GM18951 (cell line): Measurements from ENCODE around the gene ADAMTS8.

ENCODE experiments used
- POLR2A ChIP-seq: IDR thresholded peaks from 4 replicates; pipeline ENCODE4 v1.6.1; 2011; ENCODE audit warnings: mild to moderate bottlenecking; ENCODE audit not compliant: insufficient read length, insufficient read depth; ENCODE audit errors: extremely low read depth
- in situ Hi-C: fragments of 300-500 bp; cut with MboI; formaldehyde crosslinking; loops from one replicate; pipeline ENCODE4 v1.12.0; 2022; ENCODE audit warnings: low sequenced_read_pairs, mixed read lengths, inconsistent platforms; ENCODE audit not compliant: unreplicated experiment

Gene ADAMTS8

DNA sequence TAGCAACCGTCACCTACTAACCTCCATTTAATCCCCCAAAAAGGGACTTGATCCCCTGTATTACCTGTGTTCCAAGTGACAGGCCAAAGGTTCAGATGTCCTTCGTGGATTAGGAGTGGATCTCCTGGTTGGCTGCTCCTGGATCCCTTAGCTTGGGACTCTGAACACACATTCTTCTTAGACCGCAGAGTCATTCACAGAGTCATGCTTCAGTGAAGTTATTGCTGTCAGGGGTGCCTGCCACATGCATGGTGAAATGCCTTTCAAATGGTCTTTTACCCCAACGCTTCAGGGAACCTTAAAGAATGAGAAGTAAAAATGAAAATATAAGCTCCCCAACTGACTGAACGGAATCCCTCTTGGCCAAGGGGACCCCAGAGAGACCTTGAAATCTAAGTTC is 49.1 kb downstream of the ADAMTS8 start:
- in situ Hi-C loops: loop anchor here (25.0 kb wide), 1 partner anchor 167 kb away; no protein-coding TSS in a partner anchor
- TF ChIP-seq POLR2A: no peak

GRCh38 chr11:130370845-130371590 is 57.4 kb downstream of the ADAMTS8 start:
- in situ Hi-C loops: no loop called here
- no peak for TF ChIP-seq POLR2A

DNA sequence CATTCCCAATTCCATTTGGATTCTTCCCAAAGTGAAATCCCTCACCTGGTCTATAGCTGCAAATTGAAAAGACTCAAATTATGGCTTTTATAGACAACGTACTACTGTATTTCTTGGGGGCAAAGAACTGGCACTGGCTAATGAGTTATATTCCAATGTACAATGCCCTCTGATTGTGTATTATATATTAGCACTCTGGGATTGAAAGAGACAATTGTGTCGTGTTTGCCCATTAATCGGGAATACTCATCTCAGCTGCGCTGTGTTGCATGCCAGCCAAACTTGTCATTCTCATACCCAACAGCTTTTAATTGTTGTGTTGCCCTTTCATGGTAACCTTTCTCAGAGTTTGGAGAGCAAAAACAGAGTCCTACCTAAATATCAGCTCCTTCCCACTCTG is 58.7 kb downstream of the ADAMTS8 start:
- in situ Hi-C loops: no loop called here
- no peak for TF ChIP-seq POLR2A

DNA sequence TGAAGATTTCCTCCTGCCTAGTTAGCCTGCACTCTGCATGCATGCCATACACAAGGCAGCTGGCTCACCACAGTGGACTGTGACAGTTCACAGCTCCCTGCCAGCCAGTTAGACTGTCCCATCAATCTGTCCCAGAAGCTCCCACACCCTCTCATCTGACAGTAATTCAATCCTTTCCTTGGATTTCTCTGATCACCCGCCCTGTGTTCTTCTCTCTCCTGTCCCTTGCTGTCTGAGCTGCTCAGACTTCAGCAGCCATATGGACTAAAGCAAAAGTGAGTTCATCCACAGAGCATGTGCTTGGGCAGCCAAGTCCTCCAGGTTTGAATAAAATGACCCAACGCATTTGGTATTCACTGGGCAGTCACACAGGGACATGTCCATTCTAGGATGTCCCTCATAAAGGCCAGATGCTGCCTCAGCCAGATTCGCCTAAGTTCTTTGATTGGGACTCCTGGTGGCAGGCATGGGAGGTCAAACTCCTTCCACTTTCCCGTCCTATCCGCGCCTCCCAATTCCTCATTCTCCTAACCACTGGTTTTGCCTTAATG is 59.2 kb downstream of the ADAMTS8 start:
- in situ Hi-C loops: no loop called here
- TF ChIP-seq POLR2A: no peak

DNA sequence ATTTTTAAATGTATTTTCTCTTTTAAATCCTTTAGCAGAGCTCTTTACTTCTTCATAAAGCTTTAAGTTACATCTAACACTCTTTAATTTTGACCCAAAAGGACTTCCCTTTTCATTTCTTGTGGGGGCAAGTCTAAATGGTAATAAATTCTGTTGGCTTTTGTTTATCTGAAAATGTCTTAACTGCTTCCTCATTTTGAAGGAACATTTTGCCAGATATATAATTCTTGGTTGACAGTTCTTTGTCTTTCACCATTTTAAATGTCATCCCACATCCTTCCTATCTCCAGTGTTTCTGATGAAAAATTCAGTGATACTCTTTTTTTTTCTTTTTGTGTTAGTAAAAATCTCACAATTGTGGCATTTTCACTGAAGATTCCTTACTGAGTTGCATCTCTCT is 69.0 kb downstream of the ADAMTS8 start:
- in situ Hi-C loops: no loop called here
- TF ChIP-seq POLR2A: no peak

GRCh38 chr11:130358398-130358797 is 70.0 kb downstream of the ADAMTS8 start:
- TF ChIP-seq POLR2A: no peak
- in situ Hi-C loops: no loop called here
